Karpas-422 (cell line): ENCODE data around the gene MYO7A. TPM values are rescaled to one million over a fixed set of nuclear protein-coding genes. Genes with fewer than 3 reads are reported as not detected.

Experiments used
- DNase-seq: peaks from one replicate; pipeline ENCODE4 v3.0.0-alpha.2; 2015
- H2AFZ ChIP-seq: fragments of 200-600 bp; sonication (generic); 2 replicates; pipeline ENCODE4 v1.6.1; 2014; ENCODE audit warnings: antibody characterized with exemption, low read length, mixed read lengths
- H3K27ac ChIP-seq: fragments of 200-600 bp; sonication (generic); 2 replicates; pipeline ENCODE4 v1.5.1; 2014; ENCODE audit warnings: mild to moderate bottlenecking, low read length, moderate library complexity
- H3K27me3 ChIP-seq: fragments of 200-600 bp; sonication (generic); 2 replicates; pipeline ENCODE4 v1.6.1; 2014; ENCODE audit warnings: low read length, mixed read lengths
- H3K36me3 ChIP-seq: fragments of 200-600 bp; sonication (generic); 2 replicates; pipeline ENCODE4 v1.6.1; 2014; ENCODE audit warnings: low read length, mixed read lengths; ENCODE audit not compliant: insufficient read depth
- H3K4me1 ChIP-seq: fragments of 200-600 bp; sonication (generic); 2 replicates; pipeline ENCODE4 v1.6.1; 2014; ENCODE audit warnings: mild to moderate bottlenecking, low read length, mixed read lengths
- H3K4me2 ChIP-seq: fragments of 200-600 bp; sonication (generic); 2 replicates; pipeline ENCODE4 v1.6.1; 2014; ENCODE audit warnings: low read length, low read depth, mild to moderate bottlenecking; ENCODE audit not compliant: poor library complexity, severe bottlenecking
- H3K4me3 ChIP-seq: fragments of 200-600 bp; sonication (generic); 2 replicates; pipeline ENCODE4 v1.5.1; 2014; ENCODE audit warnings: mild to moderate bottlenecking, antibody characterized with exemption, low read length, mixed read lengths
- H3K79me2 ChIP-seq: fragments of 200-600 bp; sonication (generic); 2 replicates; pipeline ENCODE4 v1.6.1; 2014; ENCODE audit warnings: mild to moderate bottlenecking, low read length, mixed read lengths
- H3K9ac ChIP-seq: fragments of 200-600 bp; sonication (generic); 2 replicates; pipeline ENCODE4 v1.6.0; 2014; ENCODE audit warnings: low read length
- H3K9me2 ChIP-seq: fragments of 200-600 bp; sonication (generic), shearing (Covaris generic); replicated peaks from 2 replicates; pipeline ENCODE4 v1.6.0; 2014; ENCODE audit warnings: mild to moderate bottlenecking, low read length, moderate library complexity; ENCODE audit not compliant: insufficient read depth
- H3K9me3 ChIP-seq: fragments of 300-700, 200-600 bp; sonication (generic); 2 replicates; pipeline ENCODE4 v1.6.1; 2014; ENCODE audit warnings: low read length, mixed read lengths
- H4K20me1 ChIP-seq: fragments of 200-600 bp; sonication (generic); 2 replicates; pipeline ENCODE4 v1.6.1; 2014; ENCODE audit warnings: mild to moderate bottlenecking, antibody characterized with exemption, low read length, low read depth; ENCODE audit not compliant: insufficient read depth
- total RNA-seq: library from RNA; depleted of rRNA; stranded (reverse); fragments of >200 nt; shearing (Covaris generic); gene quantifications from 2 replicates; pipeline ENCODE4 v1.2.3, GENCODE V29; 2014; ENCODE audit warnings: low replicate concordance

Gene MYO7A
- total RNA-seq, 1 experiment from 2014 or later = not detected

GRCh38 chr11:77204754-77205466, 76.9 kb downstream of the MYO7A start:
- Histone ChIP-seq H3K4me3 (no peak overlapping the region), H3K27me3 (no peaks in the 10 kb centered on the region), H3K9me2 (no peaks in the 10 kb centered on the region), H3K4me2 (no peak overlapping the region), H3K27ac (no peak overlapping the region), H3K36me3 (no peaks in the 10 kb centered on the region), H3K79me2 (no peaks in the 10 kb centered on the region), H3K9me3 (no peaks in the 10 kb centered on the region), H3K4me1 (no peaks in the 10 kb centered on the region), H3K9ac (no peak overlapping the region), H2AFZ (no peak overlapping the region), H4K20me1 (no peaks in the 10 kb centered on the region)
- no peak for DNase-seq

DNA sequence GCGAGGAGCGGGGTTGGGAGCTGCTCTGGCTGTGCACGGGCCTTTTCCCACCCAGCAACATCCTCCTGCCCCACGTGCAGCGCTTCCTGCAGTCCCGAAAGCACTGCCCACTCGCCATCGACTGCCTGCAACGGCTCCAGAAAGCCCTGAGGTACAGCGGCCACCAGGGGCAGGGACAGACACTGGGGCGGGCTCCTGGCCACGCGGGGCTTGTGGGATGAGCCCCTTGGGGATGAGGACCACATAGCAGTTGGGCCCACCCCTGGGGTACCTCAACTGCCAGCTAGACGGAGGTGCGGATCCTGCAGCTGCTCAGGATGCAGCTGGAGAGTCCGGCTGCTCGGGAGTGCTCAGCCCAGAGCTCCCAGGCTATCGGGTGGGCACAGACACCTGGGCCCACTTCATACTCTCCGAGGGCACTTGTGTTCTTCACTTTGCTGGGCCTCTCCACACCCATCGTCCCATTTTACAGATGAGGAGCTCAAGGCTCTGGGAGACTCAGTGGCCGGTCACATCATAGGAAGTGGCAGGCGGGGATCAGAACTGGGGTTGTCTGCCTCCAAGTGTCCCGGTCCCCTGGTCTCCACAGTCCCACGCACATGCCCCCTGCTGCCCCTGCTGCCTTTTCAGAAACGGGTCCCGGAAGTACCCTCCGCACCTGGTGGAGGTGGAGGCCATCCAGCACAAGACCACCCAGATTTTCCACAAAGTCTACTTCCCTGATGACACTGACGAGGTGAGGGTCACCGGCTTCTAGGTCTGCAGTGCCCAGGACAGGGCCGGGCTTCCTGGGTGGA, 77.6 kb downstream of the MYO7A start:
- H3K27ac ChIP-seq = no peak overlapping the region
- H3K4me3 ChIP-seq = no peak overlapping the region
- no peaks in the 10 kb centered on the region for H3K27me3 ChIP-seq
- no peak overlapping the region for H3K9ac ChIP-seq
- H4K20me1 ChIP-seq = no peaks in the 10 kb centered on the region
- no peaks in the 10 kb centered on the region for H3K9me3 ChIP-seq
- H3K9me2 ChIP-seq = no peaks in the 10 kb centered on the region
- DNase-seq = no peak
- no peaks in the 10 kb centered on the region for H3K79me2 ChIP-seq
- no peaks in the 10 kb centered on the region for H3K4me1 ChIP-seq
- H3K4me2 ChIP-seq = no peak overlapping the region
- H2AFZ ChIP-seq = no peak overlapping the region
- H3K36me3 ChIP-seq = no peaks in the 10 kb centered on the region

DNA sequence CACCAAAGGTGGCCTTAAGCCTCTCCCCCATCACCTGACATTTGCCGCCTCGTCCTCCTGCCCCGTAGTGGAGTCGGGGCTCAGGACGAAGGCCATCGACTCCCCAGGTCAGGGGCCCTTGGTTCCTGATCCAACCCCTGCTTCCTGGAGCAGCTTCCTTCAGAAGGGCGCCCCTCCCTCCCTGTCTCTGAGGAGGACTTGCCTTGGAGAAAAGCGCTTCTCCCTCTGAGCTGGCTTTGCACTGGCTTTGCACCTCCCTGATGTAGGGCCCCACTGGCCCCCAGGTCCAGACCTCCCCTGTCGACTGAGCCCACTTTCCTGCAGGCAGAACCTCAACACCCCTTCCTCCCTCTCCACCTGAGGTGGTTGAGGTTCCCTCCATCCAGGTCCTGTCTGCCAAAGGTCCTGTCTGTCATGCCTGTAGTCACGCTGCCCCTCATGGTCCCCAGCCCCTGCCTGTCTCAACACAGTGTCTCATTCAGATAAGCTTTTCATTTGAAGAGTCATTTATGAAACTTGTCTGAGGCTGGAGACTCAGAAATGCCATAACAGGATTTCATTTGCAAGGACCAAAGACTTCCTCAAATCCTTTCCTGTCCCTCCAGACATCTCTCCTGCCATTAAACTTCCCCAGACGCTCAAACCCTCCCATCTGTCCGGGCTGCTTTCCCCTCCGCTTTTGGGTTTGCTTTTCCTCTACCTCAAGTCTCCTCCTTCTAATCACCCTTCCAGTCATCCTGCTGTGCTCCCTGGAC, 78.4 kb downstream of the MYO7A start:
- no peaks in the 10 kb centered on the region for H3K27me3 ChIP-seq
- H3K4me1 ChIP-seq = no peaks in the 10 kb centered on the region
- H3K36me3 ChIP-seq = no peaks in the 10 kb centered on the region
- H3K79me2 ChIP-seq = no peaks in the 10 kb centered on the region
- H3K9me2 ChIP-seq = no peaks in the 10 kb centered on the region
- H3K9me3 ChIP-seq = no peaks in the 10 kb centered on the region
- H3K4me2 ChIP-seq = no peak overlapping the region
- no peak overlapping the region for H3K9ac ChIP-seq
- DNase-seq = no peak
- H4K20me1 ChIP-seq = no peaks in the 10 kb centered on the region
- H2AFZ ChIP-seq = no peak overlapping the region
- no peak overlapping the region for H3K4me3 ChIP-seq
- H3K27ac ChIP-seq = no peak overlapping the region

- no peaks in the 10 kb centered on the region for H3K9me3 ChIP-seq
- H3K4me1 ChIP-seq = no peaks in the 10 kb centered on the region
- H3K36me3 ChIP-seq = no peaks in the 10 kb centered on the region
- no peak for DNase-seq
- no peak overlapping the region for H3K4me3 ChIP-seq
- H3K27me3 ChIP-seq = no peaks in the 10 kb centered on the region
- no peak overlapping the region for H3K9ac ChIP-seq
- no peak overlapping the region for H3K27ac ChIP-seq
- H3K4me2 ChIP-seq = no peak overlapping the region
- H4K20me1 ChIP-seq = no peaks in the 10 kb centered on the region
- H3K79me2 ChIP-seq = no peaks in the 10 kb centered on the region
- no peak overlapping the region for H2AFZ ChIP-seq
- H3K9me2 ChIP-seq = no peaks in the 10 kb centered on the region
Measured at GRCh38 chr11:77207019-77207485, 79.0 kb downstream of the MYO7A start.

DNA sequence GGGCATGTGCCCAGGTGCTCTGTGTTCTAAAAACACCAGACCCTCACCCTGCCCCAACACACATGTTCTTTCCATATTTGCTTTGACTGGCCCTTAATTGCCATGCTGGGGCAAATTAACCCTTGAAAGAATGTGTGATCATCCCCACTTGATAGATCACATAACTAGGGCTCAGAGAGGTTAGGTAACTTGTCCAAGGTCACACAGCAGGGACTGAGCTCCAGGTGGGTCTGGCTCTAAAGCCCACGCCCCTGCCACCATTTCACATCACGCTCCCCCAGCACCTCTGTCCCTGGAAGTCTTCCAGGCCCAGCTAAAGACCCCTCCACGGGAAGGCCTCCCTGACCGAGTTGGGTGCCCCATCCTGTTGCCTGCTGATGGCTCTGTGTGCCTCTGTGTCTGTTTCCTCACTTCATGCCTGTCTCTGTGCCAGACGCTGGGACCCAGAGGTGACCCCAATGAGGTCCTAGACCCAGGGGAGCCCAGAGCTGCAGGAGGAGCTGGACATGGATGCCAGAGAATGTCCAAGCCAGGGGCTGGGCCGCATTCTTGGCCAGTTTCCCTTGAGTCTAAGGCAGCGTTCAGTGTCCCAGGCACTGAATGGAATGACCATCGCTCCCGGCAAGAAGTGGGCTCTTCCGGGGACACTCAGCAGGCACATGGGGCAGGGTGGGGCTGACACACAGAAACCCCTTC, 79.7 kb downstream of the MYO7A start:
- H3K79me2 ChIP-seq = no peaks in the 10 kb centered on the region
- H3K27ac ChIP-seq = no peak overlapping the region
- no peak overlapping the region for H2AFZ ChIP-seq
- H3K4me3 ChIP-seq = no peak overlapping the region
- no peaks in the 10 kb centered on the region for H3K9me3 ChIP-seq
- H3K9ac ChIP-seq = no peak overlapping the region
- H3K36me3 ChIP-seq = no peaks in the 10 kb centered on the region
- H3K27me3 ChIP-seq = no peaks in the 10 kb centered on the region
- H3K9me2 ChIP-seq = no peaks in the 10 kb centered on the region
- H4K20me1 ChIP-seq = no peaks in the 10 kb centered on the region
- H3K4me2 ChIP-seq = no peak overlapping the region
- H3K4me1 ChIP-seq = no peaks in the 10 kb centered on the region
- no peak for DNase-seq

DNA sequence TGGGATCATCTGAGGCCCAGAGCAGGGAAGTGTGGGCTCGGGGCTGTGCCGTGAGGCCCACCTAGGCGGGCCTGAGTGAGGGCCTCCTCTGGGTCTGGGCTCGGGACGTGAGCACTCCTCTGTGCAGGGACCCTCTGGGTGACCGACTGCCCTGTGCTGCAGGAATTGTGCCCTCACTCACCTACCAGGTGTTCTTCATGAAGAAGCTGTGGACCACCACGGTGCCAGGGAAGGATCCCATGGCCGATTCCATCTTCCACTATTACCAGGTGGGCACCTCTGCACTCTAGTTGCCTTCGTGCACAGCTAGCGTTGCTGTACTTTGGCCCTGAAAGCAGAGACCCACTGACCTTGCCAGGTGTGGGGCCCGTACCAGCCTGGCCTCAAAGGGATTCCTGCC, 80.5 kb downstream of the MYO7A start:
- Histone ChIP-seq H4K20me1 (no peaks in the 10 kb centered on the region), H3K9me2 (no peaks in the 10 kb centered on the region), H3K79me2 (no peaks in the 10 kb centered on the region), H3K27ac (no peak overlapping the region), H3K36me3 (no peaks in the 10 kb centered on the region), H3K4me3 (no peak overlapping the region), H3K9ac (no peak overlapping the region), H2AFZ (no peak overlapping the region), H3K9me3 (no peaks in the 10 kb centered on the region), H3K4me1 (no peaks in the 10 kb centered on the region), H3K4me2 (no peak overlapping the region), H3K27me3 (no peaks in the 10 kb centered on the region)
- no peak for DNase-seq

DNA sequence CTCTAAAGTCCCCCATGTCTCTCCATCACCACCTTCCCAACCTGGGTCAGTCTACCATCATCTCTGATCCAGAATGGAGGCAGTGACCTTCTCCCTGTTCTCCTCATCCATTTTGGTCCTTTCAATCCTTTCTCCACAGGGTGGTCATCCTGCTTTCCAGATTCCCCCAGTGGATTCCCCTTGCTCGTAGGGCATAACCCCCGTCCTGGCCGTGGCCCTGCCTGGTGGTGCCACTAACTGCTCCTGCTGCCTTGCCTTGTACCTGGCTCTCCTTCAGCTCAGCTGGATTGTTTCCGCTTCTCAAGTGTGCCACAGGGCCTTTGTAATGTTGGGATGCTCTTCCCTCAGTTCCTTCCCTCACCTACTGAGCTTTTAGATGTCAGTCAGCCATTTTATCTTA, 81.6 kb downstream of the MYO7A start:
- Histone ChIP-seq H3K27ac (no peak overlapping the region), H3K4me2 (no peak overlapping the region), H3K9ac (no peak overlapping the region), H4K20me1 (no peaks in the 10 kb centered on the region), H3K9me2 (no peaks in the 10 kb centered on the region), H3K4me3 (no peak overlapping the region), H3K27me3 (no peaks in the 10 kb centered on the region), H2AFZ (no peak overlapping the region), H3K9me3 (no peaks in the 10 kb centered on the region), H3K36me3 (no peaks in the 10 kb centered on the region), H3K4me1 (no peaks in the 10 kb centered on the region), H3K79me2 (no peaks in the 10 kb centered on the region)
- no peak for DNase-seq
